ENCODE data around the gene NR2F1-AS1. TPM values are rescaled to one million over a fixed set of nuclear protein-coding genes. Genes with fewer than 3 reads are reported as not detected.

NR2F1-AS1 gene
- total RNA-seq, 1 experiment from 2014 or later: 27.0 TPM

DNA sequence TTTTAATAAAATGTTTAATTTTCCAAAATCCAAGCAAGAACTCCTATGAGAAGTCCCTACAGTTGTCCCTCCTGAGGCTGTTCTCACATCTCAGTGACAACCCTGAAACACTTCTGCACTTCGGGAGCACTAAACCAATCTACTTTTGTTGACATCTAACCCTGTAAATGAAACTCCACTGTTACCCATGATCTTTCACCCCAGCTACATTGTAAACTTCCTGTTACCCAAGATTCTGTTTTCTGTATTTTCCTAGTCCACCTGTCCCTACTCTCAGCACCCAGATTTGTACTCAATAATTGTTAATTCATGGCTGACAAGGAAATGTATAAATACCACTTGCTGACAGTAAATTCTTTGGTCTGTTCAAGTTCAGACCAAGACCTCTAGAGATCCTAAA lies 153.7 kb downstream of the NR2F1-AS1 start:
- H3K36me3 ChIP-seq (ENCODE audit: control insufficient read depth, insufficient read depth, low read length): no peaks in the 10 kb centered on the region
- ChIA-PET CTCF (no interaction called here), POLR2A (no interaction called here)
- no TSS peak for BruUV-seq (replicated peaks)
- TF ChIP-seq SIN3A (IDR thresholded peaks at IDR 0.05; ENCODE audit: borderline replicate concordance, insufficient read depth, low read depth, low read length) (no peak), TCF7L2 (IDR thresholded peaks at IDR 0.05; ENCODE audit: low read depth, low read length) (no peak), POLR2AphosphoS5 (IDR thresholded peaks at IDR 0.05; ENCODE audit: low read depth, low read length) (no peak), REST (IDR thresholded peaks at IDR 0.05; ENCODE audit: insufficient read depth in 1 of 2, low read depth in 2 of 2, low read length in 1 of 2) (no peak)
- TF ChIP-seq, protein P1, sequence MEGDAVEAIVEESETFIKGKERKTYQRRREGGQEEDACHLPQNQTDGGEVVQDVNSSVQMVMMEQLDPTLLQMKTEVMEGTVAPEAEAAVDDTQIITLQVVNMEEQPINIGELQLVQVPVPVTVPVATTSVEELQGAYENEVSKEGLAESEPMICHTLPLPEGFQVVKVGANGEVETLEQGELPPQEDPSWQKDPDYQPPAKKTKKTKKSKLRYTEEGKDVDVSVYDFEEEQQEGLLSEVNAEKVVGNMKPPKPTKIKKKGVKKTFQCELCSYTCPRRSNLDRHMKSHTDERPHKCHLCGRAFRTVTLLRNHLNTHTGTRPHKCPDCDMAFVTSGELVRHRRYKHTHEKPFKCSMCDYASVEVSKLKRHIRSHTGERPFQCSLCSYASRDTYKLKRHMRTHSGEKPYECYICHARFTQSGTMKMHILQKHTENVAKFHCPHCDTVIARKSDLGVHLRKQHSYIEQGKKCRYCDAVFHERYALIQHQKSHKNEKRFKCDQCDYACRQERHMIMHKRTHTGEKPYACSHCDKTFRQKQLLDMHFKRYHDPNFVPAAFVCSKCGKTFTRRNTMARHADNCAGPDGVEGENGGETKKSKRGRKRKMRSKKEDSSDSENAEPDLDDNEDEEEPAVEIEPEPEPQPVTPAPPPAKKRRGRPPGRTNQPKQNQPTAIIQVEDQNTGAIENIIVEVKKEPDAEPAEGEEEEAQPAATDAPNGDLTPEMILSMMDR (IDR thresholded peaks at IDR 0.05): no peak
- DNase-seq (ENCODE audit: low read depth, low spot score): no peak
- in situ Hi-C loops (cut with HindIII; ENCODE audit: low pct_unique_long_range_greater_than_20kb, low sequenced_read_pairs) (no loop called here), intact Hi-C loops (cut with micrococcal nuclease; ENCODE audit: unreplicated experiment) (no loop called here)
- no peak overlapping the region for H3K27ac ChIP-seq (ENCODE audit: low read length)
- H3K4me3 ChIP-seq (ENCODE audit: low read depth in 2 of 2, low read length in 2 of 2): no peak overlapping the region
- no peaks in the 10 kb centered on the region for H3K9me3 ChIP-seq (ENCODE audit: control insufficient read depth, insufficient read depth, low read depth, low read length)
- H3K27me3 ChIP-seq (ENCODE audit: control insufficient read depth, insufficient read depth, low read length): no peaks in the 10 kb centered on the region
- H3K4me1 ChIP-seq (ENCODE audit: control insufficient read depth, insufficient read depth, low read length): no peaks in the 10 kb centered on the region
- ATAC-seq: no peak

DNA sequence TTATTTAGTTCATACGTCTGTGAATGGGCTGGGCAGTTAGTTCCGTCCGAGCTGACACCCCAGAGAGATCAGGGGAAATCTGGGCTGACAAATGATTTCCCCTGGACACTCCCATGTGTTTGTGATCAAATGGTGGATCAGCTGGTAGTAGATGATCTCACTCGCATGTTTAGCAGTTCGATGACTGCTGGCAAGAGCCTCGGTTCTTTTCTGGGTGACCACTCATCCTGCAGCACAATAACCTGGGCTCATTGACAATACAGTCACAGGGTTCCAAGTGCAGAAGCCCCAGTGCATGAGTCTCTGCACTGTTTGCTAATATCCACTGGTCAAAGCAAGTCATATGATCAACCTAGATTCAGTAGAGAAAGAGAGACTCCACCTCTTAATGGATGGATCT lies 155.9 kb downstream of the NR2F1-AS1 start:
- no peaks in the 10 kb centered on the region for H3K27me3 ChIP-seq (ENCODE audit: control insufficient read depth, insufficient read depth, low read length)
- no peak for DNase-seq (ENCODE audit: low read depth, low spot score)
- no peaks in the 10 kb centered on the region for H3K9me3 ChIP-seq (ENCODE audit: control insufficient read depth, insufficient read depth, low read depth, low read length)
- CTCF ChIA-PET: no interaction called here
- H3K4me1 ChIP-seq (ENCODE audit: control insufficient read depth, insufficient read depth, low read length): no peaks in the 10 kb centered on the region
- POLR2A ChIA-PET: no interaction called here
- intact Hi-C loops (cut with micrococcal nuclease; ENCODE audit: unreplicated experiment): no loop called here
- no peaks in the 10 kb centered on the region for H3K36me3 ChIP-seq (ENCODE audit: control insufficient read depth, insufficient read depth, low read length)
- H3K4me3 ChIP-seq (ENCODE audit: low read depth in 2 of 2, low read length in 2 of 2): no peak overlapping the region
- ATAC-seq: no peak
- H3K27ac ChIP-seq (ENCODE audit: low read length): no peak overlapping the region
- in situ Hi-C loops (cut with HindIII; ENCODE audit: low pct_unique_long_range_greater_than_20kb, low sequenced_read_pairs): no loop called here
- no peak for TF ChIP-seq TCF7L2 (IDR thresholded peaks at IDR 0.05; ENCODE audit: low read depth, low read length)
- TF ChIP-seq POLR2AphosphoS5 (IDR thresholded peaks at IDR 0.05; ENCODE audit: low read depth, low read length): no peak
- no peak for TF ChIP-seq SIN3A (IDR thresholded peaks at IDR 0.05; ENCODE audit: borderline replicate concordance, insufficient read depth, low read depth, low read length)
- TF ChIP-seq, protein P1 (IDR thresholded peaks at IDR 0.05): no peak
- no peak for TF ChIP-seq REST (IDR thresholded peaks at IDR 0.05; ENCODE audit: insufficient read depth in 1 of 2, low read depth in 2 of 2, low read length in 1 of 2)
- no TSS peak for BruUV-seq (replicated peaks)

Data from Panc1 (cell line).